Ishikawa (cell line): ENCODE results near the gene RARB.

Source experiments
- CREB1 ChIP-seq: IDR thresholded peaks from 2 replicates; pipeline ENCODE4 v1.6.1; 2012; ENCODE audit warnings: low read depth
- EGR1 ChIP-seq: IDR thresholded peaks from 2 replicates; pipeline ENCODE4 v1.6.1; 2012
- EP300 ChIP-seq: IDR thresholded peaks from 2 replicates; pipeline ENCODE4 v1.6.1; 2012; ENCODE audit warnings: borderline replicate concordance
- MAX ChIP-seq: IDR thresholded peaks from 2 replicates; pipeline ENCODE4 v1.6.1; 2012
- RAD21 ChIP-seq: IDR thresholded peaks from 2 replicates; pipeline ENCODE4 v1.6.1; 2012; ENCODE audit warnings: low read depth
- REST ChIP-seq: IDR thresholded peaks from 2 replicates; pipeline ENCODE4 v1.6.1; 2012; ENCODE audit warnings: low read depth, mild to moderate bottlenecking
- TAF1 ChIP-seq: IDR thresholded peaks from 2 replicates; pipeline ENCODE4 v1.6.1; 2012; ENCODE audit warnings: low read depth, mild to moderate bottlenecking
- TCF12 ChIP-seq: IDR thresholded peaks from 2 replicates; pipeline ENCODE4 v1.6.1; 2012; ENCODE audit warnings: low read depth
- YY1 ChIP-seq: IDR thresholded peaks from 2 replicates; pipeline ENCODE4 v1.6.1; 2012; ENCODE audit warnings: low read depth
- ZBTB7A ChIP-seq: IDR thresholded peaks from 2 replicates; pipeline ENCODE4 v1.6.1; 2012; ENCODE audit warnings: low read depth
- TF ChIP-seq, protein P1 (sequence below): IDR thresholded peaks from 2 replicates; pipeline ENCODE4 v1.6.1; 2012

GRCh38 chr3:25449857-25450256 is 21.8 kb downstream of the RARB start:
- TF ChIP-seq MAX = no peak
- no peak for TF ChIP-seq CREB1
- no peak for TF ChIP-seq EGR1
- no peak for TF ChIP-seq EP300
- TF ChIP-seq REST = no peak
- no peak for TF ChIP-seq RAD21
- TF ChIP-seq TAF1 = no peak
- TF ChIP-seq, protein P1, sequence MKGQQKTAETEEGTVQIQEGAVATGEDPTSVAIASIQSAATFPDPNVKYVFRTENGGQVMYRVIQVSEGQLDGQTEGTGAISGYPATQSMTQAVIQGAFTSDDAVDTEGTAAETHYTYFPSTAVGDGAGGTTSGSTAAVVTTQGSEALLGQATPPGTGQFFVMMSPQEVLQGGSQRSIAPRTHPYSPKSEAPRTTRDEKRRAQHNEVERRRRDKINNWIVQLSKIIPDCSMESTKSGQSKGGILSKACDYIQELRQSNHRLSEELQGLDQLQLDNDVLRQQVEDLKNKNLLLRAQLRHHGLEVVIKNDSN = no peak
- TF ChIP-seq ZBTB7A = no peak
- TF ChIP-seq TCF12 = no peak
- TF ChIP-seq YY1 = no peak
